Fibroblast of lung (primary cell): ENCODE measurements around the gene TMC3. TPM values are rescaled to one million over a fixed set of nuclear protein-coding genes. Genes with fewer than 3 reads are reported as not detected.

Experiments
- DNase-seq, 2 donors: peaks; one replicate each; pipeline versions ENCODE4 v3.0.0 to v3.0.0-alpha.2; 2010; ENCODE audit warnings: low read depth in 2 of 2
- H2AFZ ChIP-seq: 2 replicates; pipeline ENCODE4 v1.5.1; 2012; ENCODE audit warnings: low read length, control low read depth, inconsistent platforms
- H3K27ac ChIP-seq: 2 replicates; pipeline ENCODE4 v1.5.1; 2011; ENCODE audit warnings: low read length, control low read depth; ENCODE audit not compliant: insufficient read depth
- H3K27me3 ChIP-seq: 2 replicates; pipeline ENCODE4 v1.5.1; 2011; ENCODE audit warnings: mild to moderate bottlenecking, low read length; ENCODE audit not compliant: control insufficient read depth, insufficient read depth
- H3K36me3 ChIP-seq: 2 replicates; pipeline ENCODE4 v1.5.1; 2011; ENCODE audit warnings: low read length; ENCODE audit not compliant: control insufficient read depth, insufficient read depth
- H3K4me1 ChIP-seq: 2 replicates; pipeline ENCODE4 v1.5.1; 2011; ENCODE audit warnings: low read length; ENCODE audit not compliant: control insufficient read depth, insufficient read depth; ENCODE audit errors: extremely low read depth
- H3K4me2 ChIP-seq: 2 replicates; pipeline ENCODE4 v1.5.1; 2011; ENCODE audit warnings: low read length, control low read depth; ENCODE audit not compliant: insufficient read depth; ENCODE audit errors: extremely low read depth
- H3K4me3 ChIP-seq, 4 experiments: fragments of 200-600 bp in 1 of 4; sonication (generic) in 1 of 4; replicated peaks in 1 of 4; 2 replicates each; pipeline ENCODE4 v1.5.1; 2011 to 2016; ENCODE audit warnings: low read length in 4 of 4, low read depth in 3 of 4, mild to moderate bottlenecking in 3 of 4, control low read depth in 2 of 4, inconsistent platforms in 1 of 4, mixed read lengths in 1 of 4; ENCODE audit not compliant: insufficient read depth in 1 of 4; ENCODE audit errors: control extremely low read depth in 1 of 4
- H3K79me2 ChIP-seq: 2 replicates; pipeline ENCODE4 v1.5.1; 2012; ENCODE audit warnings: mild to moderate bottlenecking, low read length, inconsistent platforms; ENCODE audit not compliant: control insufficient read depth, insufficient read depth
- H3K9ac ChIP-seq: 2 replicates; pipeline ENCODE4 v1.5.1; 2011; ENCODE audit warnings: mild to moderate bottlenecking, low read length, control low read depth; ENCODE audit not compliant: insufficient read depth
- H3K9me3 ChIP-seq: 2 replicates; pipeline ENCODE4 v1.5.1; 2012; ENCODE audit warnings: low read depth, low read length; ENCODE audit not compliant: control insufficient read depth, insufficient read depth
- H4K20me1 ChIP-seq: 2 replicates; pipeline ENCODE4 v1.5.1; 2011; ENCODE audit warnings: low read length; ENCODE audit not compliant: control insufficient read depth, insufficient read depth; ENCODE audit errors: extremely low read depth
- EZH2 ChIP-seq: IDR thresholded peaks from 2 replicates; pipeline ENCODE4 v1.5.1; 2012; ENCODE audit warnings: low read length, control low read depth, mild to moderate bottlenecking; ENCODE audit errors: missing control alignments
- polyA plus RNA-seq, 2 donors: library from polyadenylated mRNA; depleted of rRNA in 1 of 2; stranded (reverse) in 1 of 2; unstranded in 1 of 2; fragments of >200 nt; gene quantifications; 2 replicates each; pipeline ENCODE4 v1.2.1, GENCODE V29; 2011 to 2012; ENCODE audit warnings: missing spikeins in 1 of 2
- total RNA-seq: library from RNA; depleted of rRNA; stranded (reverse); fragments of >200 nt; gene quantifications from 2 replicates; pipeline ENCODE4 v1.2.1, GENCODE V29; 2014
- TF ChIP-seq, protein P1 (sequence below), 2 donors: IDR thresholded peaks in 1 of 2; conservative IDR thresholded peaks in 1 of 2; 1 replicate in 1 of 2; 2 replicates in 1 of 2; pipeline ENCODE4 v1.5.1; 2011 to 2012; ENCODE audit warnings: low read length in 2 of 2, control low read depth in 1 of 2, inconsistent platforms in 1 of 2, low read depth in 1 of 2, mild to moderate bottlenecking in 1 of 2

Gene TMC3
- total and polyA plus RNA-seq, 2 donors (not counting 1 experiment from before 2014, with no cell fraction given) = not detected

DNA sequence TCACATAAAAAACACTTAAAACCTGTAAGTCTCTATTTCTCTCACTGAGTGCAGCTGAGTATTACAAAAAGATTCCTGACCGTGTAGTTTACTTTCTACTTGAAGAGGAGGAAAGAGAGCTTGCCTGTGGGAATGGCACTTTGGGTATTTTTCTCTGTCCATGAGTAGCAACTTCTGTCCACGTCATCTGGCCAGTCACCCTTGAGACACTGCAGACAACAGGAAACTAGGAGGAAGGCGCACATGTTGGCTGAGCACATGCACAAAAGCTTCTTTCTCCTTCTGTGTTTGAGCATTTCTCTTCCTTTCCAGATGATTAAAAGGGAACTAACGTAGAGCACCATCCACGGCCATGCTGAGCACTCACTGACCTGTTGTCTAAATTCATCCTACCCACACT, 69.8 kb downstream of the TMC3 start:
- Histone ChIP-seq H4K20me1 (no peaks in the 10 kb centered on the region), H3K4me3 (no peak overlapping the region), H3K27ac (no peak overlapping the region), H3K79me2 (no peaks in the 10 kb centered on the region), H3K9ac (no peak overlapping the region), H3K27me3 (no peaks in the 10 kb centered on the region), H3K4me1 (peaks cover 3% of the 10 kb centered on the region), H3K36me3 (no peaks in the 10 kb centered on the region), H2AFZ (no peak overlapping the region), H3K4me2 (no peak overlapping the region), H3K9me3 (no peaks in the 10 kb centered on the region)
- DNase-seq = peak; percentile 39 to 82
- TF ChIP-seq, protein P1, sequence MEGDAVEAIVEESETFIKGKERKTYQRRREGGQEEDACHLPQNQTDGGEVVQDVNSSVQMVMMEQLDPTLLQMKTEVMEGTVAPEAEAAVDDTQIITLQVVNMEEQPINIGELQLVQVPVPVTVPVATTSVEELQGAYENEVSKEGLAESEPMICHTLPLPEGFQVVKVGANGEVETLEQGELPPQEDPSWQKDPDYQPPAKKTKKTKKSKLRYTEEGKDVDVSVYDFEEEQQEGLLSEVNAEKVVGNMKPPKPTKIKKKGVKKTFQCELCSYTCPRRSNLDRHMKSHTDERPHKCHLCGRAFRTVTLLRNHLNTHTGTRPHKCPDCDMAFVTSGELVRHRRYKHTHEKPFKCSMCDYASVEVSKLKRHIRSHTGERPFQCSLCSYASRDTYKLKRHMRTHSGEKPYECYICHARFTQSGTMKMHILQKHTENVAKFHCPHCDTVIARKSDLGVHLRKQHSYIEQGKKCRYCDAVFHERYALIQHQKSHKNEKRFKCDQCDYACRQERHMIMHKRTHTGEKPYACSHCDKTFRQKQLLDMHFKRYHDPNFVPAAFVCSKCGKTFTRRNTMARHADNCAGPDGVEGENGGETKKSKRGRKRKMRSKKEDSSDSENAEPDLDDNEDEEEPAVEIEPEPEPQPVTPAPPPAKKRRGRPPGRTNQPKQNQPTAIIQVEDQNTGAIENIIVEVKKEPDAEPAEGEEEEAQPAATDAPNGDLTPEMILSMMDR (conservative IDR thresholded peaks at IDR 0.05 in 1 of 2, IDR thresholded peaks at IDR 0.05 in 1 of 2; ENCODE audit: low read depth in 1 of 2, low read length in 2 of 2) = no peak
- no peak for TF ChIP-seq EZH2

DNA sequence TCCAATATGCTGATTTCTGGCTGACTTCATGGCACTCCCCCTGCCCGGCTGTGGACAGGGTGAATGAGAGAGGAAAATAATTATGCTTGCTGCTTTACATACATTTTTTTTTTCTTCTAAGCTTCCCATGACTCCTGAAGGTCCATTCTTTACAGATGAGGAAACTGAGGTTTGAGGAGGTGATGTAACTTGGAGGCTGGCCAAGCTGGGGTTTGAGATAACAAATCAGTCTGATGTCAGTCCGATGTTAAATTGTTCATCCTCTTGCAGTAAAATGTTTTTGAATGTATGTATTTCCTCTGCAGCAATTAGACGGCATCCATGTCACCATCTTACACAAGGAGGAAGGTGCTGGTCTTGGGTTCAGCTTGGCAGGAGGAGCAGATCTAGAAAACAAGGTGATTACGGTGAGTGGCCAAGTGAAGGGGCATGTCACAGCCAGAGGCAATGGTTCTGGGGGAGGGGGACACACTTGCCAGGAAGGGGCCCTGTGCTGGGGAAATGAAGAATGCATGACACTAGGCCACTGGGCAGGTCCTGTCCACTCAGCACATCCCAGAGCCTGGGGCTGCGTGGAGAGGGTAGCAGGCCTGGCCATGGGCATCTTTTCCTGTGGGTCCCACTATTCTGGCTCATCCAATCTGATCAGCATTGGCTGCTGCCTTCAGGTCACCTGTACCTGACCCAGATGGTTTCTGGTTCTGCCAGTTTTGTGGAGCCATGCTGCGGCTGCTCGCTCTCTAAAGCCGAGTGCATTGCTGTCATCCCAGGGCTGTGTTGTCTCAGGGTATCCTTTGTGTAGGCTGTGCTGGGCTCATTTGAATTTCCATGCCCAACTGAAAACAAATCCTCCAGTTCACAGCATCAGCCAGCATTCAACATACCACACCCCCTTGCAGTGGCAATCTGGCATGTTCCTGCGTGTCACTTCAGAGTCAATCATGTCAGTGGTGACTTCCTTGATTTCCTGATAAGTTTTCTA, 70.5 kb downstream of the TMC3 start:
- no peaks in the 10 kb centered on the region for H3K9me3 ChIP-seq
- H3K4me1 ChIP-seq = peaks cover 3% of the 10 kb centered on the region
- TF ChIP-seq EZH2 = no peak
- TF ChIP-seq, protein P1 (conservative IDR thresholded peaks at IDR 0.05 in 1 of 2, IDR thresholded peaks at IDR 0.05 in 1 of 2; ENCODE audit: low read depth in 1 of 2, low read length in 2 of 2) = no peak
- no peak overlapping the region for H3K4me3 ChIP-seq
- H3K27ac ChIP-seq = no peak overlapping the region
- H3K79me2 ChIP-seq = no peaks in the 10 kb centered on the region
- no peak overlapping the region for H3K4me2 ChIP-seq
- H3K9ac ChIP-seq = no peak overlapping the region
- DNase-seq = peak in 1 of 2 donors; percentile 40
- H3K27me3 ChIP-seq = no peaks in the 10 kb centered on the region
- H3K36me3 ChIP-seq = no peaks in the 10 kb centered on the region
- no peaks in the 10 kb centered on the region for H4K20me1 ChIP-seq
- no peak overlapping the region for H2AFZ ChIP-seq

DNA sequence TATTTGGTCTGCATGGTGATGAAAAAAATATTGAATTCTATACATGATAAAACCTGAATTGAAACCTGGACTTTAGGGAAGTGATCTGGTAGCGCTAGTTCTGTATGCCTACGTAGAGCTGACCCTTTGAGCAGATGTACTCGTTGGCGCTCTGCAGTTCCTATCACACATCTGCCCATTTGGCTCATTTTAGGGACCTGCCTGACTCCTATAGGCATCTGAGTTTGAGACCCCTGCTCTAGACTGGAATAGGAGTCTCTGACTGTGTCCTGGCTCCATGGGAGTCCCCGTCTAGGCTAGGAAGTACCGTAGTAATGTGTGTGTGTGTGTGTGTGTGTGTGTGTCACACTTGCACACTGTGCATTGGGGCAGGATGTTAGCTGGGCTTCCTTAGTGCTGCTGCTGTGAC, 71.3 kb downstream of the TMC3 start:
- Histone ChIP-seq H3K79me2 (no peaks in the 10 kb centered on the region), H3K9me3 (no peaks in the 10 kb centered on the region), H3K4me3 (no peak overlapping the region), H3K4me2 (no peak overlapping the region), H3K9ac (no peak overlapping the region), H2AFZ (no peak overlapping the region), H3K4me1 (peaks cover 3% of the 10 kb centered on the region), H3K27me3 (no peaks in the 10 kb centered on the region), H4K20me1 (no peaks in the 10 kb centered on the region), H3K36me3 (no peaks in the 10 kb centered on the region), H3K27ac (no peak overlapping the region)
- no peak for DNase-seq
- TF ChIP-seq, protein P1 (conservative IDR thresholded peaks at IDR 0.05 in 1 of 2, IDR thresholded peaks at IDR 0.05 in 1 of 2; ENCODE audit: low read depth in 1 of 2, low read length in 2 of 2) = no peak
- no peak for TF ChIP-seq EZH2
